ENCODE measurements around the gene NOC4L. TPM values are rescaled to one million over a fixed set of nuclear protein-coding genes. Genes with fewer than 3 reads are reported as not detected.
"Not testable (repeated sequence)": the region's sequence is repeated elsewhere in the genome, so short reads cannot be mapped to it uniquely, and the experiment has no call there.

NOC4L gene
- total RNA-seq, 1 experiment from 2014 or later, result 29.1 TPM

GRCh38 chr12:132132609-132133430 lies 11.4 kb upstream of the NOC4L start:
- Histone ChIP-seq H3K4me3 (ENCODE audit: insufficient read depth, low read depth, low read length) (no peak overlapping the region), H3K36me3 (replicated peaks; ENCODE audit: control insufficient read depth, insufficient read depth, low read length) (no peaks in the 10 kb centered on the region)
- DNase-seq, result no peak

GRCh38 chr12:132133952-132134652 lies 10.2 kb upstream of the NOC4L start:
- no peaks in the 10 kb centered on the region for H3K27me3 ChIP-seq (ENCODE audit: control insufficient read depth, insufficient read depth, low read length)
- peak; percentile 80 for DNase-seq
- no peak overlapping the region for H3K4me3 ChIP-seq (ENCODE audit: insufficient read depth, low read depth, low read length)
- peaks cover 2% of the 10 kb centered on the region for H3K36me3 ChIP-seq (replicated peaks; ENCODE audit: control insufficient read depth, insufficient read depth, low read length)

More at GRCh38 chr12:132132609-132133430, 11.4 kb upstream of the NOC4L start:
- H3K27me3 ChIP-seq (ENCODE audit: control insufficient read depth, insufficient read depth, low read length), result no peaks in the 10 kb centered on the region

- not testable (repeated sequence) for DNase-seq; H3K36me3 ChIP-seq (replicated peaks; ENCODE audit: control insufficient read depth, insufficient read depth, low read length); H3K27me3 ChIP-seq (ENCODE audit: control insufficient read depth, insufficient read depth, low read length); H3K4me3 ChIP-seq (ENCODE audit: insufficient read depth, low read depth, low read length)
These were observed 9.5 kb upstream of the NOC4L start for GRCh38 chr12:132134653-132135183.

GRCh38 chr12:132136226-132136625 lies 8.0 kb upstream of the NOC4L start:
- peaks cover 17% of the 10 kb centered on the region for H3K36me3 ChIP-seq (replicated peaks; ENCODE audit: control insufficient read depth, insufficient read depth, low read length)
- H3K4me3 ChIP-seq (ENCODE audit: insufficient read depth, low read depth, low read length); H3K27me3 ChIP-seq (ENCODE audit: control insufficient read depth, insufficient read depth, low read length); DNase-seq: not testable (repeated sequence)

- no peak overlapping the region for H3K4me3 ChIP-seq (ENCODE audit: insufficient read depth, low read depth, low read length)
- H3K36me3 ChIP-seq (replicated peaks; ENCODE audit: control insufficient read depth, insufficient read depth, low read length), result peaks cover 21% of the 10 kb centered on the region
- no peak for DNase-seq
- H3K27me3 ChIP-seq (ENCODE audit: control insufficient read depth, insufficient read depth, low read length), result no peaks in the 10 kb centered on the region
These were observed 6.7 kb upstream of the NOC4L start for GRCh38 chr12:132137483-132138125.

- DNase-seq, result no peak
These were observed 5.1 kb upstream of the NOC4L start for GRCh38 chr12:132138941-132139871.

GRCh38 chr12:132139912-132140311 lies 4.3 kb upstream of the NOC4L start:
- H3K27me3 ChIP-seq (ENCODE audit: control insufficient read depth, insufficient read depth, low read length), result no peaks in the 10 kb centered on the region; the same call in 1 of the 2 replicates

More at GRCh38 chr12:132138941-132139871, 5.1 kb upstream of the NOC4L start:
- Histone ChIP-seq H3K36me3 (replicated peaks; ENCODE audit: control insufficient read depth, insufficient read depth, low read length) (peaks cover 21% of the 10 kb centered on the region), H3K27me3 (ENCODE audit: control insufficient read depth, insufficient read depth, low read length) (no peaks in the 10 kb centered on the region; the same call in 1 of the 2 replicates), H3K4me3 (ENCODE audit: insufficient read depth, low read depth, low read length) (no peak overlapping the region)

GRCh38 chr12:132140501-132140900 lies 3.8 kb upstream of the NOC4L start:
- Histone ChIP-seq H3K36me3 (replicated peaks; ENCODE audit: control insufficient read depth, insufficient read depth, low read length) (peaks cover 21% of the 10 kb centered on the region), H3K4me3 (ENCODE audit: insufficient read depth, low read depth, low read length) (no peak overlapping the region), H3K27me3 (ENCODE audit: control insufficient read depth, insufficient read depth, low read length) (no peaks in the 10 kb centered on the region; the same call in 1 of the 2 replicates)
- no peak for DNase-seq

More at GRCh38 chr12:132139912-132140311, 4.3 kb upstream of the NOC4L start:
- DNase-seq, result no peak
- Histone ChIP-seq H3K36me3 (replicated peaks; ENCODE audit: control insufficient read depth, insufficient read depth, low read length) (peaks cover 21% of the 10 kb centered on the region), H3K4me3 (ENCODE audit: insufficient read depth, low read depth, low read length) (no peak overlapping the region)

GRCh38 chr12:132140918-132141841 lies 3.1 kb upstream of the NOC4L start:
- Histone ChIP-seq H3K36me3 (replicated peaks; ENCODE audit: control insufficient read depth, insufficient read depth, low read length) (peaks cover 23% of the 10 kb centered on the region), H3K4me3 (ENCODE audit: insufficient read depth, low read depth, low read length) (no peak overlapping the region), H3K27me3 (ENCODE audit: control insufficient read depth, insufficient read depth, low read length) (no peaks in the 10 kb centered on the region; the same call in 1 of the 2 replicates)
- DNase-seq, result no peak

- Histone ChIP-seq H3K36me3 (replicated peaks; ENCODE audit: control insufficient read depth, insufficient read depth, low read length) (peaks cover 23% of the 10 kb centered on the region), H3K27me3 (ENCODE audit: control insufficient read depth, insufficient read depth, low read length) (no peaks in the 10 kb centered on the region; the same call in 1 of the 2 replicates), H3K4me3 (ENCODE audit: insufficient read depth, low read depth, low read length) (no peak overlapping the region)
- DNase-seq, result no peak
These were observed 2.1 kb upstream of the NOC4L start for GRCh38 chr12:132141976-132142678.

GRCh38 chr12:132142679-132143335 lies 1.4 kb upstream of the NOC4L start:
- Histone ChIP-seq H3K36me3 (replicated peaks; ENCODE audit: control insufficient read depth, insufficient read depth, low read length) (peaks cover 23% of the 10 kb centered on the region), H3K27me3 (ENCODE audit: control insufficient read depth, insufficient read depth, low read length) (no peaks in the 10 kb centered on the region; the same call in 1 of the 2 replicates), H3K4me3 (ENCODE audit: insufficient read depth, low read depth, low read length) (peak overlapping the region; percentile 81)
- DNase-seq, result no peak

All from H7 (cell line).